CD4-positive, alpha-beta T cell treated with Interleukin-6 at 100 ng/mL for 8 hours (primary cell): ENCODE data around the gene UBE2J1.

ENCODE experiments used
- DNase-seq: peaks from one replicate; pipeline ENCODE4 v3.0.0-alpha.2; 2020; ENCODE audit warnings: mixed read lengths, low spot score

UBE2J1 gene

DNA sequence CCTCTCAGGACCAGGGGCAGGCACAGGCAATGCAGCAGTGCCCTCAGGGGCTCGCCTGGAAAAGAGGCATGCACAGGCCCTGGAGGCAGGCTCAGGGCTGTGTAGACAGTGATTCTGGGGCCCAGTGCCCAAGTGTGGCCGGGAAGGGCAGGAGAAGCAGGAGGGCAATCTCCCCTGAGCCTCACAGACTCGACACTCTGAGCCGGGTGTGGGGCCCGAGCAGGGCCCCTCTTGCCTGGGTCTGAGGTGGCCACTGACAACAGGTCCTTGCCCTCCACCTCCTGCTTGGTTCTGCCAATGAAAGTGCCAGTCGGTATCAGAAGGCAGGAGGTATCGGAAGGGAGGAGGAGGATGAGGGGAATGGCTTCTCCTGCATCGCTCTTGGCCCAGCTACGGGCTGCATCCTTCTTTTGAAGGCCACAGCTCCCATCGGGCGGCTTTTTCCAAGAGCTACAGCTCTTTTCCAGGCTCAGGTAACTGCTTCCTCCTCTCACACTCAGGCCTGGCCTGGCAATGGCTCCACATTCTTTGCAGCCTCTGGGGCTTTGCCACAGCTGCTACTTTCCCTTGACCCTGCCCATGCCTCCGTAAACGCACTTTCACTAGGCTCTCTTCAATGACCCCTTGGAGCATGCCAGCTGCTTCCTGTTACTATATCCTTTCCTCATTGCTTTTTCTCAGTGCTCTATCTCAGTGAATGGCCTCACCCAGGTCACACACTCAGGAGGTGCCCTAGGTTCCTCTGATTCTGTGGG is 61.9 kb downstream of the UBE2J1 start:
- no peak for DNase-seq

DNA sequence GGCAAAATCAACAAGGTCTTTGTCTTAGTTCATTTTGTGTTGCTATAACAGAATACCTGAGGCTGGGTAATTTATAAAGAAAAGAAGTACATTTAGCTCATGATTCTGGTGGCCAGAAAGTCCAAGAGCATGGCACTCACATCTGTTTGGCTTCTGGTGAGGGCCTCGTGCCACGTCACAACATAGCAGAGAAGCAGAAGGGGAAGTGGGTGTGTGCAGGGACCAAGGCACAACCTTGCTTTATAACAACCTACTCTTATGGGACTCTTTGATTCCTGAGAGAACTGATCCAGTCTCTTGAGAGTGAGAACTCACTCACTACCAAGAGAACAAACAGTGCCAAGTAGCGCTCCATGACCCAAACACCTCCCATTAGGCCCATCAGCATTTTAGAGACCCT is 62.8 kb downstream of the UBE2J1 start:
- no peak for DNase-seq

DNA sequence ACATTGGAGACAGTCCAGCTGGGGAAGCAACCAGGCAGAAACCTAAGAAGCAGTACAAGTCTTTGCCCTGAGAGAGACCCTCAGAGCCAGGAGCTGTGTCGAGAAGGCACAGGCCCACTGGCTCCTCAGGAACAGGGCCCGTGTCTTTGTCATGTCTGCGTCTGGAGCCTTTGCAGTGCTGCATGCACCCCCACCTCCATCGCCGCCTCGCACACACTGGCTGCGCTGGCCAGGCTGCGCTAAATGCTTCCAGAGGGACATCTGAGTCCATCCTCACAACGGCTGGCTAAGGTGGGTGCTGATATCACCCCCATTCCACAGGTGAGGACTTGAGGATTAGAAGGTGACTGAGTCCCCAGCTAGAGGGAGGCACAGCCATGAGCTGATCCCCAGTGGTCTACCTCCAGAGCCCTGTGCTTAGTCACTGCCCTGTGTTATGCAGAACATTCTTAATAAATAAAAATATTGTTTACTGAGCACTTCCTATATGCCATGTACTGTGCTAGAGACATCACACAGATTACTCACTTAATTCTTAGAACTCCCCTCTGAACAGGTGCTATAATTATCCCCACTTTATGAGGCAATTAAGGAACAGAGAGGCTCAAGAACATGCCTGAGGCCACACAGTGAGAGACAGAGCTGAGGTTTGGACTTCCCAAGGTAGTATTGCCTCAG is 65.0 kb downstream of the UBE2J1 start:
- no peak for DNase-seq

DNA sequence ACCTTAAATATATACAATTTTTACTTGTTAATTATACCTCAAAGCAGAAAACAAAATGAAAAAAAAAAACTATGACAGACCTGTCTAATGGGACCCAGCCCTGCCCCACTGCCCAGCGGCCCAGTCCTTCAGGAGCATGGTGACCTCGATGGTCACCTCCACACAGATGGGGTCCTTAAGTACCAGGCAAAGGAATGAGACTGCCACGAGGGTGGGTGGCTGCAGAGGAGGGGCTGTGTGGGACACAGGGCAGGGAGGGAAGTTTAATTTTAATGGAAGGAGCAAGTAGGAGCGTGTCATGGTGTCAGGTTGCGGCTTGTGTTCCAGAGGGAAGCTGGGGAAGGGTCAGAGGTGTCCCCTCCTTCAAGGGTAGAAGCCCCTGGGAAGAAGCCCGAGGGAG is 66.0 kb downstream of the UBE2J1 start:
- DNase-seq: no peak

DNA sequence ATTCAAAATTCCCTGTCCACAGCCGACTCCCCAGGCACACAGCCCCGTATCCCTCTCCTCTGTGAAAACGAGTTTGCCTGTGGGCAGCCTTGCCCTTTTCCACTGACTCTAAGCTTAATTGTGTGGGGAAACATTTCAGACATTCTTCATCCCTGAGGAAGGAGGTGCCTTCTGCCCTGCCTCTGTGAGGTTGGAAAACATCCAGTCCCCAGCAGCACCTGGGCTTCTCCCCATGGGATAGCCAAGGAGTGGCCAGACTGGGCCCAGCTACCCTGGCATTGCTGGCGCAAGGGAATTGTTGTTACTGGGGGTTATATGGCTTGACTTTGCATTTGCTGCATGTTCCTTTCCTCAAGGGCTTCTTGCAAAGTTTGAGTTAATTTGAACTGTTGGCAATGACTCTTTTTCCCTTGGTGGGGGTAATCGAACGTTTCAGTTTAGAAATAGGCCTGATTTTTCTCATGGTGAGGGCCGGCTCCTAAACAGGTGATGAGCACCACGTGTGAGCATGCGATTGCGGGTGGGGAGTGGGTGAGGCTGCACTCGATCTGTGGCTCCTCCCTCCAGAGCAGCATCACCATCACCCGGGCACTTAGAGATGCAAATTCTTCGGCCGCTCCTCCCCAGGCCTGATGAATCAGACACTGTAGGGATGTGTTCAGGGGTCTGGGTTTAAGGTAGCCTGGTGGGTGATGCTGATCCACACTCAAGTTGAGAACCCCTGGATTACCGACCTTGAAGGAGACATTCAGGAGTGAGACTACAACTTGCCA is 67.4 kb downstream of the UBE2J1 start:
- no peak for DNase-seq

DNA sequence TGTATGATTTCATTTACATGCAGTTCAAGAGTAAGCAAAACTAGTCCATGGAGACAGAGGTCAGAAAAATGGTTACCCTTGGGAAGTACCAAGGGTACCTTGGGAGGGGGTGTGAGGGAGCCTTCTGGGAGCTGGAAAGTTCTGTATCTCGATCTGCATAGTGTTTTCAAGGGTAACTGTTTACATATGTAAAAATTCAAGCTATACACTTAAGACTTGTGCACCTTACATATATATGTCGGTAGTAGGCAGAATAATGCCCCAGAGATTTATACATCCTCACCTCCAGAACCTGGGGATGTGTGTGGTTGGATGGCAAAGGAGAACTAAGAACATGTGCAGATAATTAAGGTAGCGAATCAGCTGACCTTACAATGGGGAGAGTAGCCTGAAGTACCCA is 68.4 kb downstream of the UBE2J1 start:
- no peak for DNase-seq

DNA sequence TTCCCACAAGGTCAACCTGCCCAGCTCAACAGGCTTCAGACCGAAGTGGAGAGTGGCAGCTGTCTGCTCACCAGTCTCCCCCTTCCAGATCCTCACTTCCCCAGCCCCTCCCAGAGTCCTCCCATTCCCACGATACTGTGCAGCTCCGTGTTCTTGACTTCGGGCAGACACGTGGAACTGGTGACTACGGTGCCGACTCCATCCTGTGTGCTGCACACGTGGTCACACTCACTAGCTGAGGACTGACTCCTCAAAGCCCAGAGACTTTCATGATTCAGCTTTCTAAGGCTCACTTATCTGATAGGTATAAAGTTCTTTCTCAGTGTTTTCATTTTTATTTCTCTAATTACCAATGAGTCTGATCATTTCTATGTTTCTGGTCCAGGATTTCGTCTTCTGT is 69.8 kb downstream of the UBE2J1 start:
- no peak for DNase-seq

DNA sequence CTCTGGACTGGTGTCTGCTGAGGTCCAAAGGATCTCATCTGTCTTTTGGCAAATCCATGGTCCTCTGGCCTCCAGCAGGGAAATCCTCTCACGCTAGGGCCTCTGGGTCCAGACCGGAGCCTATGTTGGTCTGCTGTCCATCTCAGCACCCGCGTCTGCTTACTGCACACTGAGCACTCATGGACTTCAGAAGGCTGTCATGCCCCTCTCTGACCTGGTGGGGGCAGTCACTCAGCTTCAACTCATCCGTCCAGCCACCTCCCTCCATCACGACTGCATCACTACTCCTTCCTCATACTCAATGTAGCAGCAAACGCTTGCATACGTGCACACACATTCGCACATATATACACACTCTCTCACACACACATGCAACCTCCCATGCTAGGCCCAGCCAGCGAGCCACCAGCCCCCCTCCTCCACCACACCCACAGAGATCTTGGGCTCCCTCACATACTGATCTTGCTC is 70.7 kb downstream of the UBE2J1 start:
- no peak for DNase-seq

DNA sequence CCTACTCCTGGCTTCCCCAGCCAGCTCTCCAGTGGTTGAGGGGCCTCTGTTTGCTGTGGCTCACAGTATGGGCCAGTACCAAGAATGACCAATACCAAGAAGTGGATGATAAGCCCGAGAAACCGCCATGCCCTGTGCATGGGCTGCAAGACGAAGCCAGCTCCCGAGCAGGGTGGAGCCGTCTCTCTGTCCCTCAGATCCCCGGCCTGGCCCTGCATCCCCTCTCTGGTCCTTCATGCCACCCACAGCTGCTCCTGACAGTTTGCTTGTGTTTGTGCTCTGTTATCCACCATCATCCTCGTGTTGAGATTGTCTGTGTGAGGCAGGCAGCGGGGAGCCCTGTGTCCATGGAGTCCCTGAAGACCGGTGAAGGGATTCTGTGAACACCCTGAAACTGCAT is 73.6 kb downstream of the UBE2J1 start:
- no peak for DNase-seq
